ENCODE results near the gene NKAIN2.
"Not testable (repeated sequence)": the region's sequence is repeated elsewhere in the genome, so short reads cannot be mapped to it uniquely, and the experiment has no call there.

NKAIN2 gene

DNA sequence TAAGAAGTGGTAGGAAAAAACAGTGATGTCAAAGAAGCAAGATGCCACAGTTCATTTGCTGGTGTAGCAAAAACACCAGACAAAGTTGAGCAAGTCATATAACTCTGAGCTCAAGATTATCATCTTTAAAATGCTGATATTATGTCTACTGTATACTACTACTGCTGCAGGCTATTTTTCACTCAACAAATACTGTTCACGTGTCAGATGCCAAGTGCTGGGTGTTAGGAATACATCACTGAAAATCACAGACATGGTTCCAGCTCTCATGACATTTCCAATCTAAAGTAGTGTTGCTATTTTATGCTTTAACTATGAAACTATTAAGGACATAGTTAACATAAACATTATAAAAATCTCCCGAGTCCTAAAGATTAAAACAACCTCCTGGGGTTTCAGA lies 163.0 kb downstream of the NKAIN2 start:
- intact Hi-C loops (cut with DNase I; ENCODE audit: low total_unique reads), result no loop called here
- peaks cover 0 to 8% (median 0%) of the 10 kb centered on the region in 4 donors for H3K4me1 ChIP-seq
- H3K27me3 ChIP-seq, result no peaks in the 10 kb centered on the region
- H3K27ac ChIP-seq, result no peak overlapping the region
- TF ChIP-seq, protein P1, sequence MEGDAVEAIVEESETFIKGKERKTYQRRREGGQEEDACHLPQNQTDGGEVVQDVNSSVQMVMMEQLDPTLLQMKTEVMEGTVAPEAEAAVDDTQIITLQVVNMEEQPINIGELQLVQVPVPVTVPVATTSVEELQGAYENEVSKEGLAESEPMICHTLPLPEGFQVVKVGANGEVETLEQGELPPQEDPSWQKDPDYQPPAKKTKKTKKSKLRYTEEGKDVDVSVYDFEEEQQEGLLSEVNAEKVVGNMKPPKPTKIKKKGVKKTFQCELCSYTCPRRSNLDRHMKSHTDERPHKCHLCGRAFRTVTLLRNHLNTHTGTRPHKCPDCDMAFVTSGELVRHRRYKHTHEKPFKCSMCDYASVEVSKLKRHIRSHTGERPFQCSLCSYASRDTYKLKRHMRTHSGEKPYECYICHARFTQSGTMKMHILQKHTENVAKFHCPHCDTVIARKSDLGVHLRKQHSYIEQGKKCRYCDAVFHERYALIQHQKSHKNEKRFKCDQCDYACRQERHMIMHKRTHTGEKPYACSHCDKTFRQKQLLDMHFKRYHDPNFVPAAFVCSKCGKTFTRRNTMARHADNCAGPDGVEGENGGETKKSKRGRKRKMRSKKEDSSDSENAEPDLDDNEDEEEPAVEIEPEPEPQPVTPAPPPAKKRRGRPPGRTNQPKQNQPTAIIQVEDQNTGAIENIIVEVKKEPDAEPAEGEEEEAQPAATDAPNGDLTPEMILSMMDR (IDR thresholded peaks at IDR 0.05), result no peak
- no peak for DNase-seq
- no peaks in the 10 kb centered on the region for H3K36me3 ChIP-seq
- H3K9me3 ChIP-seq, result no peaks in the 10 kb centered on the region
- no peak overlapping the region for H3K4me3 ChIP-seq

DNA sequence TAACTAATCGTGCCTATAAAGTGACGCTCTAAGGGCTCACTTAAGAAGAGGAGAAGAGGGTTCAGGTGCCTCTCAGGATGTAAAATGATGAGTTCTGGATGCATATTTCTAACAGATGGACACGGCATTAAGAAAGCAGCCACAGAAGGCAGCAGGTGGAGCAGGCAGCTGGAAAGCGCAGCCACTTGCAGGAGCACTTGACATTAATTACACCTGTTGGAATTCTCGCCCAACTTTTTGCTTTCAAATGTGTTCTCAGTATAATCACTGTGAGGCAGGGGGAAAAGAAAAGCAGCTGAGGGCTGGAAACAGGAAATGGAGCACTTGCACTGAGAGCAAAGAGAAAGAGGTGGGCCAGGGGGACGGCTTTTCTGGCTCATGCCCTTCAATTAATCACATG lies 164.2 kb downstream of the NKAIN2 start:
- Histone ChIP-seq H3K4me1 (peaks cover 0 to 8% (median 0%) of the 10 kb centered on the region in 4 donors), H3K36me3 (no peaks in the 10 kb centered on the region), H3K4me3 (no peak overlapping the region), H3K27ac (no peak overlapping the region), H3K9me3 (no peaks in the 10 kb centered on the region), H3K27me3 (no peaks in the 10 kb centered on the region)
- DNase-seq, result no peak
- intact Hi-C loops (cut with DNase I; ENCODE audit: low total_unique reads), result no loop called here
- TF ChIP-seq, protein P1 (IDR thresholded peaks at IDR 0.05), result no peak

DNA sequence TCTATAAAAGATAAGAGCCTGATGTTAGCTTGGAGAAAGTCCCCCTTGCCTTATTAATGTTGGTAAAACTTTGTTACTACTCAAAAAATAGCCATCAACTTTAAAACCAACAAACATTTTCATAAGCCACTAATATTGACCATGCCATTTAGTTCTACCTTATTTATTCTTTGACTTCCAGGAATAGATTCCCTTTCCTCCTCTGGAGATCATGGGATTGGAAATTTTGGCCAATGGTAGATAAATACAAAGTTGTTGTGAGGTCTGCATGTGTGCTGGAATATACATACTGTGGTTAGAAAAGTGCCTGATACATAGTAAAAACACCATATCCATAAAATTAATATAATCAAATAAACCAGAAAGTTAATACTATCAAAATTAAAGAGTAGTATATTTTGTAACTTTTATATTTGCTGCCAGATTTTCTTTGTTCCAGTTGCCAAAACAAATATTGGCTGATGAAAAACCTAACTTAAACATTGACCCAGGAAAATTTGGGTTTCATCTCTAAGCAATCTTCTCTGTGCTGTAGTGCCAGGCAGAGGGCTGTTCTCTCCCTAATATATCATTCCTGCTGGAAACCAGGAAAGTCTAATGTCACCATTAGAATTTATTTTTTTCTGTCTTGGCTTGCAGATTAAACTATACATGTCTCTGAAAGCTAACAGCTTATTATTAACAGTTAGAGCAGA lies 169.1 kb downstream of the NKAIN2 start:
- H3K27ac ChIP-seq, result no peak overlapping the region
- no peaks in the 10 kb centered on the region for H3K36me3 ChIP-seq
- H3K9me3 ChIP-seq, result peaks cover 0 to 4% (median 0%) of the 10 kb centered on the region in 3 donors
- H3K4me3 ChIP-seq, result no peak overlapping the region
- no peaks in the 10 kb centered on the region for H3K4me1 ChIP-seq
- DNase-seq, result no peak
- TF ChIP-seq, protein P1 (IDR thresholded peaks at IDR 0.05), result no peak
- intact Hi-C loops (cut with DNase I; ENCODE audit: low total_unique reads), result no loop called here
- no peaks in the 10 kb centered on the region for H3K27me3 ChIP-seq

DNA sequence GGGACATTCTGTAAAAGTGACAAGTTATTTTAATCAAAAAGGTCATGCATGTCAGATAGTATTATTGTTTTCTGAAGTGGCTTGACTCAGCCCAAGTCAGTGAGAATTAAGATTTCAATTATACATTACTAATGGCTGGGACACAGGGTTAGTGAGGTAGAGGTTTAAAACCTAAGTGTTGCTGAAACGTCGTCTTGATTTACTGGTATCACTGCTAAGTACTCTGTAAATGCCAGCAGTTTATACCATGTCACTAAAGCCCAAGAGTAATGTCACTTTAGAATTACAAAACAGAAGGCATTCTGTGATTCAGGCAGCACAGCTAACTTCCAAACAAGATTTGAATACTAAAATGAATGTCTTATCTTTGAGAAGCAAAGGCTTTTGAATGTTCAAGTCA lies 176.6 kb downstream of the NKAIN2 start:
- TF ChIP-seq, protein P1 (IDR thresholded peaks at IDR 0.05), result no peak
- Histone ChIP-seq H3K4me1 (no peaks in the 10 kb centered on the region), H3K27ac (no peak overlapping the region), H3K9me3 (peaks cover 0 to 4% (median 0%) of the 10 kb centered on the region in 3 donors), H3K4me3 (no peak overlapping the region), H3K36me3 (no peaks in the 10 kb centered on the region), H3K27me3 (no peaks in the 10 kb centered on the region)
- no peak for DNase-seq
- intact Hi-C loops (cut with DNase I; ENCODE audit: low total_unique reads), result no loop called here

DNA sequence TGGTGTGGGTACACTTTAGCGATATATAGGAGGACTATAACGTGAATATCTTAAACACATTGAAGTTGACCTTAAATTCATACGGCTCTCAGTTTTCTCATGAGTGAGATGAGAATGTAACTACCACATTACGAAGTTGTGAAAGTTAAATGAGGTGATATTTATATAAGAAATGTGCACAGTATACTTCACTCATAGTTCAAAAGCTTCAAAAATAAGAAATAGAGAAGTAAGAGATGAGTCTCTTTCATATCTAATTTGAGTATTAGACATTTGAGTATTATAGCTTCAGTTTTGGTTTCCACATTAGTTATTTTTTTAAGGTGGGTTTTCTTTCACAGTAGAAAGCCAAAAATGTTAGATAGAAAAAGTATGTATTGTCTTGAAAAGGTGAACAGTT lies 183.3 kb downstream of the NKAIN2 start:
- Histone ChIP-seq H3K27ac (no peak overlapping the region), H3K9me3 (no peaks in the 10 kb centered on the region), H3K4me1 (no peaks in the 10 kb centered on the region), H3K27me3 (no peaks in the 10 kb centered on the region), H3K4me3 (no peak overlapping the region), H3K36me3 (no peaks in the 10 kb centered on the region)
- intact Hi-C loops (cut with DNase I; ENCODE audit: low total_unique reads), result no loop called here
- DNase-seq, result no peak
- TF ChIP-seq, protein P1 (IDR thresholded peaks at IDR 0.05), result no peak

DNA sequence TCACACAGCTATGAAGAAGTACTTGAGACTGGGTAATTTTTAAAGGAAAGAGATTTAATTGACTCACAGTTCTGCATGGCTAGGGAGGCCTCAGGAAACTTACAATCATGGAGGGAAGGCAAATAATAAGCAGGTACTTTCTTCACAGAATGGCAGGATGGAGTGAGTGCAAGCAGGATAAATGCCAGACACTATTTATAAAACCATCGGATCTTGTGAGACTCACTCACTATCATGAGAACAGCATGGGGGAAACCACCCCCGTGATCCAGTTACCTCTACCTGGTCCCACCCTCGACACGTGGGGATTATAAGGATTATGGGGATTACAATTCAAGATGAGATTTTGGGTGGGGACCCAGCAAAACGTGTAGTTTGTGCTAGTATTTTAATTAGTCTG lies 186.3 kb downstream of the NKAIN2 start:
- H3K4me1 ChIP-seq; H3K27ac ChIP-seq; H3K4me3 ChIP-seq; H3K36me3 ChIP-seq; intact Hi-C loops (cut with DNase I; ENCODE audit: low total_unique reads); DNase-seq; H3K27me3 ChIP-seq; H3K9me3 ChIP-seq: not testable (repeated sequence)

Data from tibial artery (tissue), 4 donors.